Suprapubic skin (tissue), 4 donors: ENCODE data around the gene ZBTB20.

Experiments used
- POLR2A ChIP-seq, 2 donors: fragments of 450-650 bp; IDR thresholded peaks; one replicate each; pipeline ENCODE4 v1.6.1; 2017; ENCODE audit warnings: antibody characterized with exemption in 2 of 2, mild to moderate bottlenecking in 2 of 2, moderate library complexity in 2 of 2
- POLR2AphosphoS5 ChIP-seq, 3 donors: sonication (generic); formaldehyde crosslinking; IDR thresholded peaks; one replicate each; pipeline ENCODE4 v1.6.1; 2017; ENCODE audit warnings: antibody characterized with exemption in 3 of 3
- TF ChIP-seq, protein P1 (sequence below), 2 donors: fragments of 200-600 bp in 1 of 2; fragments of 450-650 bp in 1 of 2; sonication (generic) in 1 of 2; IDR thresholded peaks; one replicate each; pipeline ENCODE4 v1.5.1; 2016 to 2019; ENCODE audit warnings: antibody characterized with exemption in 2 of 2, mild to moderate bottlenecking in 1 of 2, moderate library complexity in 1 of 2

DNA sequence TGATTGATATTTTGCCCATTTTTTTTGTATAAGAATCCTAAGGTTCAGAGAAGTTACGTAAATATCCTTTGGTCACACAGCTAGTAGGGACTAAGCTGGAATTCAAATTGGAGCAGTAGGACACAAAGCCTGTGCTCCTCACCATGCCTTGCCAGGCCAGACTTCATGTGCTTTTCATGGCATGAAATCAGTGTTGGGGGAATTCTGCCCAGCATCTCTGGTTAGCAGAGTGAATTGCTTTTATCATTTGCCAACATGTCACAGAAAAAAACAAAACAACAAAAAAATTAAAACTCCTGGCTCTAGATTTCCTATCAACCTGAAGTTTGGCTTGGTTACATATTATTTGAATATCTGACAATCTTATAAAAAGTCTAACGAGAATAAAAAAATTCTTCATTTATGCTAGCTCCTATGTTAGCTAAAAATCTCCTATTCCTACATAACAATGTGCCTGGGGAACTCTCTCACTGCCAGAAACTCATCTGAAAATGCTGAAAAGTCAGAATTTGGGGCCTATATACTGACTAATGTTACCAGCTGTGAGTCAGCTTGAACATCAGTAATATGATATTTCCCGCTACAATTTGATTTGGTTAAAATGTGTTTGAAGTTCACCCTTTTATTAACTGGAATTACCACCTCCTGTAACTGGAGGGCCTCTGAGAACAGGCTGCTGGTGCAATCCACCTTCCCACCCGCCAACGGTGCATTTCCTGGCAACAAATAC is 711.5 kb downstream of the ZBTB20 start:
- TF ChIP-seq POLR2AphosphoS5 (IDR thresholded peaks at IDR 0.05) (no peak), POLR2A (IDR thresholded peaks at IDR 0.05) (no peak)
- TF ChIP-seq, protein P1, sequence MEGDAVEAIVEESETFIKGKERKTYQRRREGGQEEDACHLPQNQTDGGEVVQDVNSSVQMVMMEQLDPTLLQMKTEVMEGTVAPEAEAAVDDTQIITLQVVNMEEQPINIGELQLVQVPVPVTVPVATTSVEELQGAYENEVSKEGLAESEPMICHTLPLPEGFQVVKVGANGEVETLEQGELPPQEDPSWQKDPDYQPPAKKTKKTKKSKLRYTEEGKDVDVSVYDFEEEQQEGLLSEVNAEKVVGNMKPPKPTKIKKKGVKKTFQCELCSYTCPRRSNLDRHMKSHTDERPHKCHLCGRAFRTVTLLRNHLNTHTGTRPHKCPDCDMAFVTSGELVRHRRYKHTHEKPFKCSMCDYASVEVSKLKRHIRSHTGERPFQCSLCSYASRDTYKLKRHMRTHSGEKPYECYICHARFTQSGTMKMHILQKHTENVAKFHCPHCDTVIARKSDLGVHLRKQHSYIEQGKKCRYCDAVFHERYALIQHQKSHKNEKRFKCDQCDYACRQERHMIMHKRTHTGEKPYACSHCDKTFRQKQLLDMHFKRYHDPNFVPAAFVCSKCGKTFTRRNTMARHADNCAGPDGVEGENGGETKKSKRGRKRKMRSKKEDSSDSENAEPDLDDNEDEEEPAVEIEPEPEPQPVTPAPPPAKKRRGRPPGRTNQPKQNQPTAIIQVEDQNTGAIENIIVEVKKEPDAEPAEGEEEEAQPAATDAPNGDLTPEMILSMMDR (IDR thresholded peaks at IDR 0.05) = no peak
